CD4-positive, alpha-beta T cell treated with Interleukin-6 for 4 hours (primary cell): Measurements from ENCODE around the gene ANKRD18A.

Experiments used
- DNase-seq: peaks from one replicate; pipeline ENCODE4 v3.0.0-alpha.2; 2020; ENCODE audit warnings: mixed read lengths

The ANKRD18A gene

DNA sequence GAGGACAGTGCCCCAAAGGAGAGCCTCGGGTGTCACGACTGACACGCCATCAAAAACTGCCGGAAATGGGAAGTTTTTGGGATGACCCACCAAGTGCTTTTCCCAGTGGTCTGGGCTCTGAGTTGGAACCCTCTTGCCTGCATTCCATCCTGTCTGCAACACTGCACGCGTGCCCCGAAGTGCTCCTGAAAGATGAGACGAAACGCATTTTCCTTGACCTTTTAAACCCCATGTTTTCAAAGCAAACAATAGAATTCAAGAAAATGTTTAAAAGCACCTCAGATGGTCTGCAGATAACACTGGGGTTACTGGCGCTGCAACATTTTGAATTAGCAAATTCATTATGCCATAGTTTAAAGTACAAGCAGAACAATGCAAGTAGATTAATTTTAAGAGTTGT, 92.9 kb downstream of the ANKRD18A start:
- DNase-seq, result no peak

DNA sequence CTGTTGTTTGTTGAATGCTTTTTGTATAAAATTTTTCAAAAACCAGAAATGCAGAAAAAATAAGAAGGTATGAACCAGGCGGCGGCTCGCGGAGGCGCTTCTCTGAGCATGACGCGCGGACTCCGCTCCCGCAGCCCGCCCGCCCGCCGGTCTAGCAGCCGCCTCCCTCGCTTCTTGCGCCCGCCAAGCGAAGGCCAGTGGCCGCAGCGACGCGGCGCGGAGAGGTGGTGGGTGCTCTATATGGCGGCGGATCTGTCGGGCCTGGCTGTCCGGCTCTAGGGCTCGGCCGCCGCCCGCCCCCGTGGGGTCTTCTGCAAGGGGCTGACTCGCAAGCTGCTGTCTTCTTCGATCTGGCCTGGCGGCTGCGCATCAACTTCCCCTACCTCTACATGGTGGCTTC, 93.8 kb downstream of the ANKRD18A start:
- no peak for DNase-seq

DNA sequence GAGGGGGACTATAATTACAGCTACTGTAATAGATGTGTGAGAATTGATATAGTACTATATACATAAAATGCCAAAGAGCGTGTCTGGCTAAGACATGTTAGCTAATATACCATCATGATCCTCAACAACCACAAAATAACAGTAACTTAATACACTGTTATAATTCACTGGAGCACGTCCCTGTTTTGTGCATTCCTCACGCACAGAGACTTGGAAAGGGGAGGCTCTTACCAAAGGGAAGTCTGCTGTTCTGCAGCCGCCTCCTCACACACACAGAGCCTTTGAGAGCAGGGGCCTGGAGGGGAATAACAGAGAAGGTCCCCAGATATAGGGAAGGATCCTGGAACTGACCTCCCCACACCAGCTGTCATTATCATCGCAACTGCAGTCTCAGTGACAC, 97.3 kb downstream of the ANKRD18A start:
- DNase-seq, result no peak

DNA sequence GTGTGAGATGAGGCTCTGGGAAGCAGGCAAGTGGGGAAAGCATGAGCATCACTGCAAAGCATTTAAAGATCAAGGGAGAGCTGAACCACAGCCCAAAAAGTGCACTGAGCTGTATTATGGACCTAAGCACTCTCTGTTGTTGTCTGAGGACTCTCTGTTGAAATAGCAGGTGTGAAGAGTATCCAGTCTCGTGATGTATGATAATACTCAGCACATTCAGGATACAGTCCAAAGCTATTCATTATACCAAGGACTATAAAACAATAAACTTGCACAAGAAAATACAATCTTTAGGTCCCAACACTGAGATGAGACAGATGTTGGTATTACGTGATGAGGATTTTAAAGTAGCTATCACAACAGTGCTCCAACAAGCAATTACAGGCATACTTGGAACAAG, 98.6 kb downstream of the ANKRD18A start:
- DNase-seq, result no peak
